ENCODE results near the gene RBP3. TPM values are rescaled to one million over a fixed set of nuclear protein-coding genes. Genes with fewer than 3 reads are reported as not detected.

Gene RBP3
- total RNA-seq, 3 donors from 2014 or later: not detected

- Mint-ChIP-seq H3K36me3 (ENCODE audit: insufficient read depth) (no peaks in the 10 kb centered on the region), H3K27me3 (ENCODE audit: low read depth) (peaks cover 23% of the 10 kb centered on the region), H3K9me3 (peaks cover 5% of the 10 kb centered on the region), H3K4me1 (ENCODE audit: low read depth) (peaks cover 5% of the 10 kb centered on the region), H3K4me3 (no peak overlapping the region)
- ATAC-seq: no peak
- no peak for DNase-seq
These were observed 40.7 kb downstream of the RBP3 start for GRCh38 chr10:47388879-47389278.

GRCh38 chr10:47389619-47390018, 41.5 kb downstream of the RBP3 start:
- DNase-seq: no peak
- ATAC-seq: no peak
- Mint-ChIP-seq H3K9me3 (peaks cover 5% of the 10 kb centered on the region), H3K4me3 (no peak overlapping the region), H3K27me3 (ENCODE audit: low read depth) (peaks cover 25% of the 10 kb centered on the region), H3K4me1 (ENCODE audit: low read depth) (peaks cover 4% of the 10 kb centered on the region), H3K36me3 (ENCODE audit: insufficient read depth) (no peaks in the 10 kb centered on the region)

- Mint-ChIP-seq H3K4me3 (no peak overlapping the region), H3K4me1 (ENCODE audit: low read depth) (no peaks in the 10 kb centered on the region), H3K36me3 (ENCODE audit: insufficient read depth) (no peaks in the 10 kb centered on the region), H3K27me3 (ENCODE audit: low read depth) (peaks cover 29% of the 10 kb centered on the region), H3K9me3 (no peaks in the 10 kb centered on the region)
- no peak for DNase-seq
- no peak for ATAC-seq
These were observed 48.2 kb downstream of the RBP3 start for GRCh38 chr10:47396311-47396717.

GRCh38 chr10:47397256-47397655, 49.1 kb downstream of the RBP3 start:
- no peaks in the 10 kb centered on the region for H3K9me3 Mint-ChIP-seq
- H3K4me3 Mint-ChIP-seq: no peak overlapping the region
- ATAC-seq (no peak), DNase-seq (no peak)
- peaks cover 26% of the 10 kb centered on the region for H3K27me3 Mint-ChIP-seq (ENCODE audit: low read depth)
- no peaks in the 10 kb centered on the region for H3K36me3 Mint-ChIP-seq (ENCODE audit: insufficient read depth)
- H3K4me1 Mint-ChIP-seq (ENCODE audit: low read depth): no peaks in the 10 kb centered on the region

GRCh38 chr10:47400251-47400650, 52.1 kb downstream of the RBP3 start:
- Mint-ChIP-seq H3K36me3 (ENCODE audit: insufficient read depth) (no peaks in the 10 kb centered on the region), H3K9me3 (no peaks in the 10 kb centered on the region), H3K4me1 (ENCODE audit: low read depth) (no peaks in the 10 kb centered on the region), H3K4me3 (no peak overlapping the region), H3K27me3 (ENCODE audit: low read depth) (peaks cover 19% of the 10 kb centered on the region)
- DNase-seq (no peak), ATAC-seq (no peak)

- H3K4me3 Mint-ChIP-seq: no peak overlapping the region
- ATAC-seq: no peak
- no peaks in the 10 kb centered on the region for H3K36me3 Mint-ChIP-seq (ENCODE audit: insufficient read depth)
- H3K27me3 Mint-ChIP-seq (ENCODE audit: low read depth): peaks cover 17% of the 10 kb centered on the region
- no peak for DNase-seq
- no peaks in the 10 kb centered on the region for H3K9me3 Mint-ChIP-seq
- no peaks in the 10 kb centered on the region for H3K4me1 Mint-ChIP-seq (ENCODE audit: low read depth)
These were observed 52.6 kb downstream of the RBP3 start for GRCh38 chr10:47400786-47401185.

GRCh38 chr10:47401210-47401609, 53.0 kb downstream of the RBP3 start:
- H3K9me3 Mint-ChIP-seq: no peaks in the 10 kb centered on the region
- H3K4me3 Mint-ChIP-seq: no peak overlapping the region
- no peaks in the 10 kb centered on the region for H3K36me3 Mint-ChIP-seq (ENCODE audit: insufficient read depth)
- no peaks in the 10 kb centered on the region for H3K4me1 Mint-ChIP-seq (ENCODE audit: low read depth)
- peaks cover 17% of the 10 kb centered on the region for H3K27me3 Mint-ChIP-seq (ENCODE audit: low read depth)
- no peak for ATAC-seq
- no peak for DNase-seq

- no peak overlapping the region for H3K4me3 Mint-ChIP-seq
- no peaks in the 10 kb centered on the region for H3K9me3 Mint-ChIP-seq
- DNase-seq (no peak), ATAC-seq (no peak)
- no peaks in the 10 kb centered on the region for H3K36me3 Mint-ChIP-seq (ENCODE audit: insufficient read depth)
- H3K4me1 Mint-ChIP-seq (ENCODE audit: low read depth): no peaks in the 10 kb centered on the region
- H3K27me3 Mint-ChIP-seq (ENCODE audit: low read depth): peaks cover 9% of the 10 kb centered on the region
These were observed 53.9 kb downstream of the RBP3 start for GRCh38 chr10:47401874-47402640.

GRCh38 chr10:47402641-47403301, 54.6 kb downstream of the RBP3 start:
- H3K27me3 Mint-ChIP-seq (ENCODE audit: low read depth): peaks cover 9% of the 10 kb centered on the region
- H3K36me3 Mint-ChIP-seq (ENCODE audit: insufficient read depth): no peaks in the 10 kb centered on the region
- H3K4me3 Mint-ChIP-seq: no peak overlapping the region
- H3K9me3 Mint-ChIP-seq: no peaks in the 10 kb centered on the region
- ATAC-seq (no peak), DNase-seq (no peak)
- no peaks in the 10 kb centered on the region for H3K4me1 Mint-ChIP-seq (ENCODE audit: low read depth)

- H3K36me3 Mint-ChIP-seq (ENCODE audit: insufficient read depth): no peaks in the 10 kb centered on the region
- no peaks in the 10 kb centered on the region for H3K4me1 Mint-ChIP-seq (ENCODE audit: low read depth)
- H3K27me3 Mint-ChIP-seq (ENCODE audit: low read depth): peaks cover 4% of the 10 kb centered on the region
- no peaks in the 10 kb centered on the region for H3K9me3 Mint-ChIP-seq
- no peak overlapping the region for H3K4me3 Mint-ChIP-seq
- DNase-seq: no peak
- no peak for ATAC-seq
These were observed 55.5 kb downstream of the RBP3 start for GRCh38 chr10:47403446-47404318.

- no peaks in the 10 kb centered on the region for H3K36me3 Mint-ChIP-seq (ENCODE audit: insufficient read depth)
- H3K4me1 Mint-ChIP-seq (ENCODE audit: low read depth): no peaks in the 10 kb centered on the region
- no peaks in the 10 kb centered on the region for H3K9me3 Mint-ChIP-seq
- no peak for ATAC-seq
- no peak overlapping the region for H3K4me3 Mint-ChIP-seq
- no peak for DNase-seq
- H3K27me3 Mint-ChIP-seq (ENCODE audit: low read depth): peaks cover 4% of the 10 kb centered on the region
These were observed 56.3 kb downstream of the RBP3 start for GRCh38 chr10:47404446-47404845.

- DNase-seq (no peak), ATAC-seq (no peak)
- no peak overlapping the region for H3K4me3 Mint-ChIP-seq
- peaks cover 4% of the 10 kb centered on the region for H3K27me3 Mint-ChIP-seq (ENCODE audit: low read depth)
- H3K9me3 Mint-ChIP-seq: no peaks in the 10 kb centered on the region
- no peaks in the 10 kb centered on the region for H3K36me3 Mint-ChIP-seq (ENCODE audit: insufficient read depth)
- no peaks in the 10 kb centered on the region for H3K4me1 Mint-ChIP-seq (ENCODE audit: low read depth)
These were observed 56.8 kb downstream of the RBP3 start for GRCh38 chr10:47404937-47405336.

GRCh38 chr10:47405857-47406547, 57.8 kb downstream of the RBP3 start:
- no peak for DNase-seq
- H3K36me3 Mint-ChIP-seq (ENCODE audit: insufficient read depth): no peaks in the 10 kb centered on the region
- H3K9me3 Mint-ChIP-seq: no peaks in the 10 kb centered on the region

GRCh38 chr10:47406548-47406869, 58.3 kb downstream of the RBP3 start:
- ATAC-seq (no peak), DNase-seq (no peak)
- peaks cover 4% of the 10 kb centered on the region for H3K27me3 Mint-ChIP-seq (ENCODE audit: low read depth)
- no peaks in the 10 kb centered on the region for H3K9me3 Mint-ChIP-seq
- no peaks in the 10 kb centered on the region for H3K36me3 Mint-ChIP-seq (ENCODE audit: insufficient read depth)
- H3K4me1 Mint-ChIP-seq (ENCODE audit: low read depth): no peaks in the 10 kb centered on the region
- H3K4me3 Mint-ChIP-seq: no peak overlapping the region

More at GRCh38 chr10:47405857-47406547, 57.8 kb downstream of the RBP3 start:
- no peak overlapping the region for H3K4me3 Mint-ChIP-seq
- H3K27me3 Mint-ChIP-seq (ENCODE audit: low read depth): peaks cover 4% of the 10 kb centered on the region
- ATAC-seq: no peak
- H3K4me1 Mint-ChIP-seq (ENCODE audit: low read depth): no peaks in the 10 kb centered on the region
